HCT116 (cell line): Measurements from ENCODE around the gene THOP1. TPM values are rescaled to one million over a fixed set of nuclear protein-coding genes. Genes with fewer than 3 reads are reported as not detected.
"Not testable (repeated sequence)": the region's sequence is repeated elsewhere in the genome, so short reads cannot be mapped to it uniquely, and the experiment has no call there.

Experiments
- ATAC-seq: fragments of 200-7000 bp; cut with Tn5 transposase; 2 replicates; pipeline ENCODE4 v1.9.1; 2020; ENCODE audit warnings: mild to moderate bottlenecking, moderate library complexity
- BruUV-seq: library from RNA; stranded (reverse); fragments of 400-500 nt; replicated peaks from 2 replicates; lab custom pipeline; 2021; lab: Mats Ljungman, UMichigan
- CTCF ChIA-PET: fragments of 300-600 bp; sonication (Branson Sonifier 250); formaldehyde crosslinking; loops from one replicate; lab custom pipeline; 2021; ENCODE audit warnings: antibody characterized with exemption; lab: Charles Lee
- POLR2A ChIA-PET: fragments of 300-600, 350-600 bp; sonication (Branson Sonifier 250); formaldehyde crosslinking; loops from one replicate; lab custom pipeline; 2021; ENCODE audit warnings: antibody characterized with exemption; lab: Charles Lee
- RAD21 ChIA-PET, 2 experiments: fragments of 300-600 bp; sonication (Branson Sonifier 250); formaldehyde crosslinking; loops; one replicate each; lab custom pipeline; 2023; ENCODE audit warnings: low total read pairs in 2 of 2; ENCODE audit not compliant: uncharacterized antibody in 2 of 2, unreplicated experiment in 2 of 2, low non-redundant PET in 1 of 2; lab: Charles Lee
- DNase-seq: peaks from one replicate; pipeline ENCODE4 v3.0.0-alpha.2; 2010; ENCODE audit warnings: low read depth, low spot score
- H2AFZ ChIP-seq: fragments of 200-600 bp; shearing (Covaris generic), sonication (generic); 2 replicates; pipeline ENCODE4 v1.6.1; 2017; ENCODE audit warnings: low read depth, mixed run types, mixed read lengths, antibody characterized with exemption, low read length; ENCODE audit not compliant: poor library complexity, severe bottlenecking
- H3K27ac ChIP-seq: 2 replicates; pipeline ENCODE4 v1.5.1; 2012; ENCODE audit warnings: low read depth, low read length
- H3K27me3 ChIP-seq: fragments of 200-600 bp; sonication (generic); 2 replicates; pipeline ENCODE4 v1.6.1; 2016; ENCODE audit warnings: mixed run types, low read length, mixed read lengths; ENCODE audit not compliant: insufficient read depth
- H3K36me3 ChIP-seq, 2 experiments: fragments of 200-500 bp in 1 of 2; fragments of 200-600 bp in 1 of 2; sonication (Bioruptor generic) in 1 of 2; sonication (generic) in 1 of 2; 2 replicates each; pipeline versions ENCODE4 v1.5.1 to v1.6.1; 2014 to 2016; ENCODE audit warnings: low read length in 2 of 2, inconsistent platforms in 1 of 2, mixed read lengths in 1 of 2, mixed run types in 1 of 2; ENCODE audit not compliant: insufficient read depth in 2 of 2, control insufficient read depth in 1 of 2
- H3K4me1 ChIP-seq, 2 experiments: fragments of 200-600 bp in 1 of 2; sonication (generic) in 1 of 2; 2 replicates each; pipeline versions ENCODE4 v1.5.1 to v1.6.1; 2012 to 2017; ENCODE audit warnings: low read length in 2 of 2, inconsistent platforms in 1 of 2, mild to moderate bottlenecking in 1 of 2, mixed read lengths in 1 of 2, mixed run types in 1 of 2, moderate library complexity in 1 of 2; ENCODE audit not compliant: insufficient read depth in 2 of 2, control insufficient read depth in 1 of 2
- H3K4me2 ChIP-seq: fragments of 200-600 bp; sonication (generic); 2 replicates; pipeline ENCODE4 v1.6.1; 2017; ENCODE audit warnings: mixed run types, low read length, mixed read lengths
- H3K4me3 ChIP-seq, 2 experiments: fragments of 200-600 bp in 1 of 2; sonication (generic) in 1 of 2; replicated peaks in 1 of 2; 2 replicates each; pipeline ENCODE4 v1.5.1; 2011 to 2016; ENCODE audit warnings: low read length in 2 of 2, control low read depth in 1 of 2, low read depth in 1 of 2, mild to moderate bottlenecking in 1 of 2, mixed read lengths in 1 of 2, mixed run types in 1 of 2
- H3K79me2 ChIP-seq: fragments of 200-600 bp; sonication (generic); 2 replicates; pipeline ENCODE4 v1.6.1; 2017; ENCODE audit warnings: mild to moderate bottlenecking, mixed run types, low read length, moderate library complexity, mixed read lengths; ENCODE audit not compliant: insufficient read depth
- H3K9ac ChIP-seq: fragments of 200-600 bp; sonication (generic); 2 replicates; pipeline ENCODE4 v1.6.1; 2016; ENCODE audit warnings: low read length, mixed read lengths
- H3K9me2 ChIP-seq: fragments of 200-600 bp; sonication (generic), shearing (Covaris generic); 2 replicates; pipeline ENCODE4 v1.6.1; 2017; ENCODE audit warnings: mixed run types, mild to moderate bottlenecking, moderate library complexity; ENCODE audit not compliant: insufficient read depth
- H3K9me3 ChIP-seq, 2 experiments: fragments of 200-500 bp in 1 of 2; fragments of 200-600 bp in 1 of 2; sonication (Bioruptor generic) in 1 of 2; sonication (generic) in 1 of 2; 2 replicates each; pipeline ENCODE4 v1.6.1; 2014 to 2017; ENCODE audit warnings: low read length in 2 of 2, mixed read lengths in 2 of 2, inconsistent platforms in 1 of 2, low read depth in 1 of 2, mild to moderate bottlenecking in 1 of 2, mixed run types in 1 of 2, moderate library complexity in 1 of 2; ENCODE audit not compliant: control insufficient read depth in 1 of 2, insufficient read depth in 1 of 2
- H4K20me1 ChIP-seq: fragments of 200-600 bp; sonication (generic), shearing (Covaris generic); 2 replicates; pipeline ENCODE4 v1.6.1; 2017; ENCODE audit warnings: mixed run types, mild to moderate bottlenecking, moderate library complexity; ENCODE audit not compliant: insufficient read depth
- ELF1 ChIP-seq: IDR thresholded peaks from 2 replicates; pipeline ENCODE4 v1.6.1; 2012; ENCODE audit warnings: low read depth, borderline replicate concordance
- JUND ChIP-seq: IDR thresholded peaks from 2 replicates; pipeline ENCODE4 v1.6.1; 2012
- RAD21 ChIP-seq: IDR thresholded peaks from 2 replicates; pipeline ENCODE4 v1.6.1; 2012; ENCODE audit warnings: low read depth, mild to moderate bottlenecking
- SIN3A ChIP-seq: IDR thresholded peaks from 2 replicates; pipeline ENCODE4 v1.6.1; 2012; ENCODE audit warnings: low read depth
- TCF7L2 ChIP-seq: IDR thresholded peaks from 2 replicates; pipeline ENCODE4 v1.7.0; 2011; ENCODE audit warnings: borderline replicate concordance, inconsistent platforms; ENCODE audit not compliant: insufficient read depth, insufficient read length; ENCODE audit errors: extremely low read depth
- YY1 ChIP-seq: IDR thresholded peaks from 2 replicates; pipeline ENCODE4 v1.6.1; 2011; ENCODE audit warnings: low read length, low read depth, moderate library complexity, mild to moderate bottlenecking; ENCODE audit not compliant: insufficient replicate concordance; ENCODE audit errors: extremely low read depth
- intact Hi-C: fragments of 100-400 bp; cut with micrococcal nuclease; formaldehyde crosslinking; loops from 2 replicates; pipeline ENCODE4 v1.10.0; 2022
- total RNA-seq: library from RNA; stranded (reverse); gene quantifications from one replicate; pipeline ENCODE4 v1.2.1, GENCODE V29; 2021; ENCODE audit not compliant: unreplicated experiment
- TF ChIP-seq, protein P1 (sequence below): IDR thresholded peaks from 2 replicates; pipeline ENCODE4 v1.6.1; 2012; ENCODE audit warnings: low read depth
- TF ChIP-seq, protein P2 (sequence below): IDR thresholded peaks from 2 replicates; pipeline ENCODE4 v1.6.1; 2012
- TF ChIP-seq, protein P3 (sequence below): IDR thresholded peaks from 2 replicates; pipeline ENCODE4 v1.6.1; 2012

THOP1 gene
- total RNA-seq, 1 experiment from 2014 or later = 201 TPM

- no peak for ATAC-seq
- Histone ChIP-seq H2AFZ (no peak overlapping the region), H3K4me1 (peaks cover 4 to 5% of the 10 kb centered on the region in 2 experiments; a peak in 3 of 4 replicates), H3K27me3 (no peaks in the 10 kb centered on the region), H3K36me3 (peaks cover 28 to 44% of the 10 kb centered on the region in 2 experiments; a peak in 3 of 4 replicates), H3K9me3 (no peaks in the 10 kb centered on the region), H4K20me1 (no peaks in the 10 kb centered on the region), H3K9me2 (no peaks in the 10 kb centered on the region), H3K4me2 (no peak overlapping the region)
- ChIA-PET POLR2A (no interaction called here), RAD21 (no interaction called here), CTCF (no interaction called here)
- no peak for DNase-seq
- intact Hi-C loops = no loop called here
- no TSS peak for BruUV-seq
- TF ChIP-seq, protein P1, sequence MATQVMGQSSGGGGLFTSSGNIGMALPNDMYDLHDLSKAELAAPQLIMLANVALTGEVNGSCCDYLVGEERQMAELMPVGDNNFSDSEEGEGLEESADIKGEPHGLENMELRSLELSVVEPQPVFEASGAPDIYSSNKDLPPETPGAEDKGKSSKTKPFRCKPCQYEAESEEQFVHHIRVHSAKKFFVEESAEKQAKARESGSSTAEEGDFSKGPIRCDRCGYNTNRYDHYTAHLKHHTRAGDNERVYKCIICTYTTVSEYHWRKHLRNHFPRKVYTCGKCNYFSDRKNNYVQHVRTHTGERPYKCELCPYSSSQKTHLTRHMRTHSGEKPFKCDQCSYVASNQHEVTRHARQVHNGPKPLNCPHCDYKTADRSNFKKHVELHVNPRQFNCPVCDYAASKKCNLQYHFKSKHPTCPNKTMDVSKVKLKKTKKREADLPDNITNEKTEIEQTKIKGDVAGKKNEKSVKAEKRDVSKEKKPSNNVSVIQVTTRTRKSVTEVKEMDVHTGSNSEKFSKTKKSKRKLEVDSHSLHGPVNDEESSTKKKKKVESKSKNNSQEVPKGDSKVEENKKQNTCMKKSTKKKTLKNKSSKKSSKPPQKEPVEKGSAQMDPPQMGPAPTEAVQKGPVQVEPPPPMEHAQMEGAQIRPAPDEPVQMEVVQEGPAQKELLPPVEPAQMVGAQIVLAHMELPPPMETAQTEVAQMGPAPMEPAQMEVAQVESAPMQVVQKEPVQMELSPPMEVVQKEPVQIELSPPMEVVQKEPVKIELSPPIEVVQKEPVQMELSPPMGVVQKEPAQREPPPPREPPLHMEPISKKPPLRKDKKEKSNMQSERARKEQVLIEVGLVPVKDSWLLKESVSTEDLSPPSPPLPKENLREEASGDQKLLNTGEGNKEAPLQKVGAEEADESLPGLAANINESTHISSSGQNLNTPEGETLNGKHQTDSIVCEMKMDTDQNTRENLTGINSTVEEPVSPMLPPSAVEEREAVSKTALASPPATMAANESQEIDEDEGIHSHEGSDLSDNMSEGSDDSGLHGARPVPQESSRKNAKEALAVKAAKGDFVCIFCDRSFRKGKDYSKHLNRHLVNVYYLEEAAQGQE = no peak
- TF ChIP-seq ELF1 (no peak), RAD21 (no peak), SIN3A (no peak), YY1 (no peak), JUND (no peak), TCF7L2 (no peak)
- TF ChIP-seq, protein P2, sequence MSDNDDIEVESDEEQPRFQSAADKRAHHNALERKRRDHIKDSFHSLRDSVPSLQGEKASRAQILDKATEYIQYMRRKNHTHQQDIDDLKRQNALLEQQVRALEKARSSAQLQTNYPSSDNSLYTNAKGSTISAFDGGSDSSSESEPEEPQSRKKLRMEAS = no peak
- TF ChIP-seq, protein P3, sequence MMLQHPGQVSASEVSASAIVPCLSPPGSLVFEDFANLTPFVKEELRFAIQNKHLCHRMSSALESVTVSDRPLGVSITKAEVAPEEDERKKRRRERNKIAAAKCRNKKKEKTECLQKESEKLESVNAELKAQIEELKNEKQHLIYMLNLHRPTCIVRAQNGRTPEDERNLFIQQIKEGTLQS = no peak
- TF ChIP-seq, all 23 proteins: peak for 0
- Histone ChIP-seq H3K27ac (no peak overlapping the region), H3K79me2 (peaks cover 67% of the 10 kb centered on the region), H3K9ac (no peak overlapping the region), H3K4me3 (no peak overlapping the region)
Observed at GRCh38 chr19:2791876-2792275, 6.6 kb downstream of the THOP1 start.

GRCh38 chr19:2792666-2793065 lies 7.4 kb downstream of the THOP1 start:
- intact Hi-C loops, H3K4me2 ChIP-seq, H3K4me1 ChIP-seq, H3K4me3 ChIP-seq, H4K20me1 ChIP-seq, H2AFZ ChIP-seq, H3K9ac ChIP-seq, DNase-seq, H3K27me3 ChIP-seq, H3K27ac ChIP-seq, RAD21 ChIA-PET, ATAC-seq, POLR2A ChIA-PET, H3K9me2 ChIP-seq, CTCF ChIA-PET, BruUV-seq, H3K9me3 ChIP-seq: not testable (repeated sequence)
- Histone ChIP-seq H3K79me2 (peaks cover 62% of the 10 kb centered on the region), H3K36me3 (peaks cover 30 to 51% of the 10 kb centered on the region in 2 experiments; a peak in 3 of 4 replicates)
